GM21528 (cell line): Measurements from ENCODE around the gene PRTN3.
"Not testable (repeated sequence)": the region's sequence is repeated elsewhere in the genome, so short reads cannot be mapped to it uniquely, and the experiment has no call there.

ENCODE experiments used
- ATAC-seq: cut with Tn5 transposase; IDR thresholded peaks from one replicate; pipeline ENCODE4 v1.9.1; 2021; ENCODE audit warnings: mild to moderate bottlenecking, moderate library complexity; ENCODE audit not compliant: unreplicated experiment, low FRiP score

Gene PRTN3

GRCh38 chr19:814152-815078 lies 26.4 kb upstream of the PRTN3 start:
- no peak for ATAC-seq

- no peak for ATAC-seq
Measured at GRCh38 chr19:815079-815774, 25.6 kb upstream of the PRTN3 start.

GRCh38 chr19:815775-816499 lies 24.9 kb upstream of the PRTN3 start:
- ATAC-seq: no peak

- no peak for ATAC-seq
Measured at GRCh38 chr19:816500-816857, 24.3 kb upstream of the PRTN3 start.

- ATAC-seq: not testable (repeated sequence)
Measured at GRCh38 chr19:820212-820611, 20.6 kb upstream of the PRTN3 start.

- ATAC-seq: no peak
Measured at GRCh38 chr19:821231-821824, 19.5 kb upstream of the PRTN3 start.

- no peak for ATAC-seq
Measured at GRCh38 chr19:821825-822503, 18.8 kb upstream of the PRTN3 start, which contains the start of gene PLPPR3. Gene PLPPR3 (minus strand): TSS chr19:821955. CDS start chr19:821559, 396 bp downstream.

GRCh38 chr19:823565-824121 lies 17.2 kb upstream of the PRTN3 start:
- ATAC-seq: no peak

- ATAC-seq: no peak
Measured at GRCh38 chr19:824885-825284, 15.9 kb upstream of the PRTN3 start.

- ATAC-seq: no peak
Measured at GRCh38 chr19:825897-826644, 14.7 kb upstream of the PRTN3 start.

- no peak for ATAC-seq
Measured at GRCh38 chr19:827314-827709, 13.5 kb upstream of the PRTN3 start.

- ATAC-seq: no peak
Measured at GRCh38 chr19:827710-828321, 13.0 kb upstream of the PRTN3 start, which contains the start of gene AZU1. Gene AZU1 (plus strand): TSS chr19:827837. CDS start chr19:827847, 10 bp downstream.

GRCh38 chr19:829129-829758 lies 11.6 kb upstream of the PRTN3 start:
- ATAC-seq: no peak

GRCh38 chr19:831407-832369 lies 9.1 kb upstream of the PRTN3 start:
- no peak for ATAC-seq

- ATAC-seq: no peak
Measured at GRCh38 chr19:834216-834615, 6.6 kb upstream of the PRTN3 start.

GRCh38 chr19:835210-835810 lies 5.5 kb upstream of the PRTN3 start:
- no peak for ATAC-seq

- not testable (repeated sequence) for ATAC-seq
Measured at GRCh38 chr19:842802-843179, 2.0 kb downstream of the PRTN3 start.
